ENCODE data around the gene GTF2F1. TPM values are rescaled to one million over a fixed set of nuclear protein-coding genes. Genes with fewer than 3 reads are reported as not detected.

GTF2F1 gene
- total RNA-seq, 2 donors from 2014 or later, result 23.7 to 33.0 TPM

DNA sequence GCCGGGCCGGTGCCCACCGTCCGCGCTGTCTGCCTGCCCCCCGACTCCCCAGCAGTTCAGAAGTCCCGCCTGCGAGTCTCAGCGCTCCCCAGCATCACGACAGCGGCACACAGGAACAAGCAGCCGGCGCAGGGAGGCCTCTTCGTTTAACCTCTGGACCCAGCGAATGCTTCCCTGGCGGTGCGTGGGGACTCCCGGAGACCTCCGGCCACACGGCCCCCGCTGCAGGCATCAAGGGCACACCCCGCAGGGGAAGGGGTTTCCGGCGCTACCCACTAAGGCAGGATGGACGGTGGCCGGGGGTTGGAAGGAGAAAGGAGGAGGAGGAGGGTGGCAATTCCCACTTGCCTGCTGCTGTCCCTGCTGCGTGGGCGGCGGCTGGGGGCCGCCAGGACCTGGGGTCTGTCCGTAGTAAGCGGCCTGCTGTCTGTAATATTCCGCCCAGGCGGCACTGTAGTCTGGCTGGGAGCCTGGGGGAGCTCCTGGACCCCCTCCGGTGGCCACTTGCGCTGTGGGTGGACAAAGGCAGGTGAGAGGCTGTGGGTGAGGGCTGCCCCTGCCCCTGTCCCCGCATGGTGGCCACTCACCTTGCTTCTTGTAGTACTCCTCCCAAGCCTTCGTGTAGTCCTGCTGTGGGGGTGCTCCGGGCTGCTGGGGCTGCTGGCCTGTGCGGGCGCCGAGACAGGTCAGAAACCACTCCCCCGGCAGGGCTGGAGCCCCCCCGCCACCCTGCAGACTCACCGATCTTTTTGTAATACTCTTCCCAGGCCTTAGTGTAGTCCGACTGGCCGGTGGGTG is 22.0 kb upstream of the GTF2F1 start:
- Histone ChIP-seq H3K4me1 (peaks cover 0 to 2% of the 10 kb centered on the region in 2 donors), H3K27me3 (no peaks in the 10 kb centered on the region), H3K4me3 (no peak overlapping the region), H3K9me3 (no peaks in the 10 kb centered on the region), H3K27ac (no peak overlapping the region), H3K36me3 (peaks cover 66% of the 10 kb centered on the region)
- no peak for DNase-seq (ENCODE audit: low spot score)
- TF ChIP-seq, protein P1, sequence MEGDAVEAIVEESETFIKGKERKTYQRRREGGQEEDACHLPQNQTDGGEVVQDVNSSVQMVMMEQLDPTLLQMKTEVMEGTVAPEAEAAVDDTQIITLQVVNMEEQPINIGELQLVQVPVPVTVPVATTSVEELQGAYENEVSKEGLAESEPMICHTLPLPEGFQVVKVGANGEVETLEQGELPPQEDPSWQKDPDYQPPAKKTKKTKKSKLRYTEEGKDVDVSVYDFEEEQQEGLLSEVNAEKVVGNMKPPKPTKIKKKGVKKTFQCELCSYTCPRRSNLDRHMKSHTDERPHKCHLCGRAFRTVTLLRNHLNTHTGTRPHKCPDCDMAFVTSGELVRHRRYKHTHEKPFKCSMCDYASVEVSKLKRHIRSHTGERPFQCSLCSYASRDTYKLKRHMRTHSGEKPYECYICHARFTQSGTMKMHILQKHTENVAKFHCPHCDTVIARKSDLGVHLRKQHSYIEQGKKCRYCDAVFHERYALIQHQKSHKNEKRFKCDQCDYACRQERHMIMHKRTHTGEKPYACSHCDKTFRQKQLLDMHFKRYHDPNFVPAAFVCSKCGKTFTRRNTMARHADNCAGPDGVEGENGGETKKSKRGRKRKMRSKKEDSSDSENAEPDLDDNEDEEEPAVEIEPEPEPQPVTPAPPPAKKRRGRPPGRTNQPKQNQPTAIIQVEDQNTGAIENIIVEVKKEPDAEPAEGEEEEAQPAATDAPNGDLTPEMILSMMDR (IDR thresholded peaks at IDR 0.05), result no peak

DNA sequence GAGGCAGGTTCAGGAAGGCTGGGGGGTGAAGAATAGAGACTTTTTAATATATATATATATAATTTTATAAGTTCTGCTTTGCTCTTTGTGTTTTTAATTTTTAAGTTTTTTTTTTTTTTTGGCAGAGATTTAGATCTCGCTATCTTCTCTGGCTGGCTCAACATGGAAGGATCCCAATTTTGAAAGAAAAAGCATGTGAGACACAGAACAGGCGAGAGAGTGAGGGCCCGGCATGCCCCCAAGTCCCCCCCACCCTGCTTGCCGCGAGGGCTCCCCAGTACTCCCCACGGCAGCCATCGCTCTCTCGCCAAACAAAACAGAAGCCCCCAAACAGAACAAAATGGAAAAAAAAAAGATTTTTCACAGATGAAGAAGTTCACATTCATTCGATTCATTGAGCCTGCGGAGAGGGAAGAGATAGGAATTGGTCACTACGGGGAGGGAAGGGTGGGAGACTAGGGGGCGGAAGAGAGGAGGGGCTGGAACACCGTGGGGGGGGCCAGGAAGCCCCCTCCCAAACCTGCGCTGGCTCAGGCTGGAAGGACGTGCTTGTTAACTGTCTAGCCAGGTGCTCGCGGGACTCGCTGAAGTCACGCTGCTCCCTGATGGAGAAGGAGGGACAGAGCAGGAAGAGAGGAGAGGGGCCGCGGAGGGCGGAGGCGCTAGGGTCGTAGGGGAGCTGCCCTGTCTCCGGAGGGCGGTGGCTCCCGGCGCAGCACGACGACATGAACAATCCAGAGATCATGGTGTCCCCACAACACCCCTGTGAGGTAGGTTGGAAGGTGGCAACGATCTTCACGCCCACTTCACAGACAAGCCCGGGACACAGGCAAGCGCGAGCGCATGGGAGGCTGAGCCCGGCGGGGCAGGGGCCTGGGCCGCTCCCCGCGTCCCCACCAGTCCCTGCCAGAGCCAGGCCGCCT is 21.0 kb upstream of the GTF2F1 start:
- TF ChIP-seq, protein P1 (IDR thresholded peaks at IDR 0.05), result no peak
- Histone ChIP-seq H3K27me3 (no peaks in the 10 kb centered on the region), H3K36me3 (peaks cover 57% of the 10 kb centered on the region), H3K9me3 (no peaks in the 10 kb centered on the region), H3K27ac (no peak overlapping the region), H3K4me3 (no peak overlapping the region), H3K4me1 (no peaks in the 10 kb centered on the region)
- DNase-seq (ENCODE audit: low spot score), result no peak

DNA sequence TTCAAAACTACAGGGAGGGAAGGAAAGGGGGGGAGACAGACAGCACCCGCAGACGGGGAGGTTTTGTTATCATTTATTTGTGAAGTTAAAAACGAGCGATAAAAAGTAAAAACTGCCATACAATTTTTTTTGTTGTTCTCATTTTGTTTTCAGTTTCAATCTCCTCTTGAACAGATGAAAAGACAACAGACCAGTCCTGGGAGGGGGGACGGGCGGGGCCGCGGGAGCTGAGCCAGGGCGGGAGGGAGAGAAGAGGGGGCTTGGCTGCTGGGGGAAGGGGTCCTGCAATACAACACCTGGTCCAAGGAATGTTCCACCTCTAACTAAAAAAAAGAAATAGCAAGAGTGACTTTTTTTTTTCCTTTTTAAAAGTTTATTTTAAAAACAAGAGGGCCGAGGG is 20.3 kb upstream of the GTF2F1 start:
- TF ChIP-seq, protein P1 (IDR thresholded peaks at IDR 0.05), result no peak
- H3K36me3 ChIP-seq, result peaks cover 50% of the 10 kb centered on the region

DNA sequence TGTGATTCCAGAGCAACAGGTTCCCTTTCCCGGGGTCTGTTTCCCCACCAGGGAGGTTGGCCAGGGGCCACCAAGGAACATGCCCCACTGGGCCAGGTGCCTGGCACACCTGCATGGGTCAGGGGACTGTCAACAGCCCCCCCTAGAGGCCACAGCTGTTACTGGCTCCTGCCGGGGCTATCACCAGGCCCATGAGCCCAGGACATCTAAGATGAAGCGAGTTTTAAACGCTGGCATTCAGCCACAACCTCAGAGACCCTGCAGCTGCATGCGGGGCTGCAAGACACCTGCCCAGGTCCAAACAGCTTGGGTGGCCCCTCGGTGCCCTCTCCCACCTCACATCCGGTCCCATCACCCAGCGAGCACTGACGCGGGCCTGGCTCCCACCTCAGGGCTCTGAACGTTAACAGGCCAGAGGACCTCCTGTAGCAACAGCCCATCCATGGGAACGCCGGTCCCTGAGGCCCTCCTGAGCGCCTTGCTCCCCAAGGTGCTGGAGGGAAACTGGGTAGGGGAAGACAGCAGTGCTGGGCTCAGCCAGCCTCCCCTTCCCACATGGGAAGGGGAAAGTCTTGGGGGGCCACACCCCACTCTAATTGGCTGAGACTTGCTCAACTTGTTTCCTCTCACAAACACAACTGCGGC is 19.6 kb upstream of the GTF2F1 start:
- no peaks in the 10 kb centered on the region for H3K4me1 ChIP-seq
- H3K4me3 ChIP-seq, result no peak overlapping the region
- peaks cover 43% of the 10 kb centered on the region for H3K36me3 ChIP-seq
- no peak for DNase-seq (ENCODE audit: low spot score)
- TF ChIP-seq, protein P1 (IDR thresholded peaks at IDR 0.05), result peak in 1 of 2 donors; percentile 53
- H3K27me3 ChIP-seq, result no peaks in the 10 kb centered on the region
- H3K27ac ChIP-seq, result no peak overlapping the region
- H3K9me3 ChIP-seq, result no peaks in the 10 kb centered on the region

More for the DNA sequence above, 20.3 kb upstream of the GTF2F1 start:
- Histone ChIP-seq H3K27ac (no peak overlapping the region), H3K27me3 (no peaks in the 10 kb centered on the region), H3K4me1 (no peaks in the 10 kb centered on the region), H3K4me3 (no peak overlapping the region), H3K9me3 (no peaks in the 10 kb centered on the region)
- DNase-seq (ENCODE audit: low spot score), result no peak

DNA sequence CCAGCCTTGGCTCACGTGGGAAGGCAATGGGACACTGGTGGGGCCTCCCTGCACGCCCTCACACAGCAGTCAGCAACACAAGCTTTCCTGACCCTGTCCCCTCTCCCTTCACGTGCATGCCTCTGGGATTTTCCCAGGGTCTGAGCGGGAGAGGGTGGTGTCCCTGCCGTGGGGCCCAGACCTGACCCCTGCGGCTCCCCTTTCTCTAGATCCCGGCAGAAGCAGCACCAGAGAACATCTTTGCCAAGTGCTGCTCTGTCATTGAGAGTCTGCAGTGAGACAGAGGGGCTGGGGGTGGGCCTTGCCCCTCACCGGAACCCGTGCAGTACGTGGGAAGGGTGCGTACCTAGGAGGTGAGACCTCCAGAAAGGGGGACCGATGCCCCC is 19.1 kb upstream of the GTF2F1 start:
- no peaks in the 10 kb centered on the region for H3K9me3 ChIP-seq

More for the DNA sequence above, 19.1 kb upstream of the GTF2F1 start:
- Histone ChIP-seq H3K27ac (no peak overlapping the region), H3K4me1 (no peaks in the 10 kb centered on the region), H3K36me3 (peaks cover 38% of the 10 kb centered on the region), H3K27me3 (no peaks in the 10 kb centered on the region), H3K4me3 (no peak overlapping the region)
- no peak for DNase-seq (ENCODE audit: low spot score)
- TF ChIP-seq, protein P1 (IDR thresholded peaks at IDR 0.05), result no peak
